ENCODE measurements around the gene SLC25A23.

DNA sequence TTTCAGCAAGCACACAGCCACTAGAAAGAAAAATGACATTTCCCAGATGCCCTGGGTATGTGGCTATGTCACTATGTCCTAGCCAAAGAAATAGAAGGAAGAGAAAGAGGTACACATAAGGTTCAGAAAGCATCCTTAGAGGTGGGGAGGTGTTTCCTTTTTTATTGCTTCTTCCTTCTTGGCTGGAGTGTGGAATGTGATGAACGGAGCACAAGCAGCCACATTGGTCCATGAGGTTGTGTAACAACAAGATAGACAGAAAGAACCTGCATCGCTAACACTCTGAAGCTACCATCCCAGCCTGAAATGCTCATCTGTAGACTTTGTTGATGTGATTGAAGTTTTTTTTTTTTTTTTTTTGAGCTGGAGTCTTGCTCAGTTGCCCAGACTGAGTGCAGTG, 6.7 kb downstream of the SLC25A23 start:
- TF ChIP-seq, protein P1, sequence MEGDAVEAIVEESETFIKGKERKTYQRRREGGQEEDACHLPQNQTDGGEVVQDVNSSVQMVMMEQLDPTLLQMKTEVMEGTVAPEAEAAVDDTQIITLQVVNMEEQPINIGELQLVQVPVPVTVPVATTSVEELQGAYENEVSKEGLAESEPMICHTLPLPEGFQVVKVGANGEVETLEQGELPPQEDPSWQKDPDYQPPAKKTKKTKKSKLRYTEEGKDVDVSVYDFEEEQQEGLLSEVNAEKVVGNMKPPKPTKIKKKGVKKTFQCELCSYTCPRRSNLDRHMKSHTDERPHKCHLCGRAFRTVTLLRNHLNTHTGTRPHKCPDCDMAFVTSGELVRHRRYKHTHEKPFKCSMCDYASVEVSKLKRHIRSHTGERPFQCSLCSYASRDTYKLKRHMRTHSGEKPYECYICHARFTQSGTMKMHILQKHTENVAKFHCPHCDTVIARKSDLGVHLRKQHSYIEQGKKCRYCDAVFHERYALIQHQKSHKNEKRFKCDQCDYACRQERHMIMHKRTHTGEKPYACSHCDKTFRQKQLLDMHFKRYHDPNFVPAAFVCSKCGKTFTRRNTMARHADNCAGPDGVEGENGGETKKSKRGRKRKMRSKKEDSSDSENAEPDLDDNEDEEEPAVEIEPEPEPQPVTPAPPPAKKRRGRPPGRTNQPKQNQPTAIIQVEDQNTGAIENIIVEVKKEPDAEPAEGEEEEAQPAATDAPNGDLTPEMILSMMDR (IDR thresholded peaks at IDR 0.05; ENCODE audit: low read depth, low read length), result no peak
- TF ChIP-seq POLR2A (IDR thresholded peaks at IDR 0.05; ENCODE audit: extremely low read depth, insufficient read length), result no peak
